H1 (cell line): ENCODE results near the gene TFAP2E. TPM values are rescaled to one million over a fixed set of nuclear protein-coding genes. Genes with fewer than 3 reads are reported as not detected.

ENCODE experiments used
- ASH2L ChIP-seq: fragments of 200-600, 300-600 bp; sonication (generic); IDR thresholded peaks from one replicate; pipeline ENCODE4 v1.7.1; 2017; ENCODE audit warnings: low read length
- BCL11A ChIP-seq, 2 experiments: IDR thresholded peaks; one replicate each; pipeline ENCODE4 v1.6.1; 2011; ENCODE audit warnings: low read depth in 2 of 2, low read length in 2 of 2, mild to moderate bottlenecking in 2 of 2
- CEBPB ChIP-seq: IDR thresholded peaks from 2 replicates; pipeline ENCODE4 v1.6.1; 2012; ENCODE audit warnings: low read depth, low read length
- MAFK ChIP-seq: IDR thresholded peaks from 2 replicates; pipeline ENCODE4 v1.6.1; 2012; ENCODE audit warnings: low read depth, mild to moderate bottlenecking, improper control_type of control experiment, low read length
- RNF2 ChIP-seq: fragments of 200-900, 300-1000 bp; sonication (generic); IDR thresholded peaks from 2 replicates; pipeline ENCODE4 v1.7.1; 2016; ENCODE audit warnings: borderline replicate concordance, low read depth, mild to moderate bottlenecking, antibody characterized with exemption, low read length; ENCODE audit not compliant: poor library complexity, severe bottlenecking; ENCODE audit errors: missing control alignments
- ZNF274 ChIP-seq: IDR thresholded peaks from 2 replicates; pipeline ENCODE4 v1.7.0; 2012; ENCODE audit warnings: low read length, borderline replicate concordance; ENCODE audit errors: extremely low read depth
- polyA plus RNA-seq, 7 experiments: library from polyadenylated mRNA; depleted of rRNA in 3 of 7; stranded (reverse) in 5 of 7; unstranded in 2 of 7; fragments of >200 nt in 5 of 7; fragments of 200-250 nt in 2 of 7; gene quantifications; 1 replicate in 5 of 7; 2 replicates in 1 of 7; 4 replicates in 1 of 7; pipeline versions ENCODE4 v1.2.1 to v1.2.3, GENCODE V29; 2011 to 2013; ENCODE audit warnings: missing spikeins in 2 of 7, mixed read lengths in 2 of 7
- total RNA-seq: library from RNA; stranded (reverse); fragmentation: NEBNext Ultra II Directional; extraction: Animal tissue kit (Norgen Biotek cat#: 25700); gene quantifications from 2 replicates; pipeline ENCODE4 v1.2.1, GENCODE V29; 2021

The TFAP2E gene
- total and polyA plus RNA-seq, 2 of the 8 experiments (the other 6 are each of a cell fraction or from before 2014, with no cell fraction given) = 0.24 to 0.50 TPM

GRCh38 chr1:35557611-35558373 is 15.3 kb upstream of the TFAP2E start, which contains the start of gene NCDN (continued):
- no peak for TF ChIP-seq CEBPB
- peak; percentile 26; the same call in 1 of the 2 replicates for TF ChIP-seq MAFK
- no peak for TF ChIP-seq RNF2
- TF ChIP-seq ASH2L = peak; percentile 91
- TF ChIP-seq BCL11A (IDR thresholded peaks at IDR 0.05; ENCODE audit: low read depth in 2 of 2, low read length in 2 of 2) = no peak
- no peak for TF ChIP-seq ZNF274
